ENCODE results near the gene SLC13A5. TPM values are rescaled to one million over a fixed set of nuclear protein-coding genes. Genes with fewer than 3 reads are reported as not detected.

Gene SLC13A5
- polyA plus RNA-seq, 1 of the 3 experiments (the other 2 are of a cell fraction): not detected

DNA sequence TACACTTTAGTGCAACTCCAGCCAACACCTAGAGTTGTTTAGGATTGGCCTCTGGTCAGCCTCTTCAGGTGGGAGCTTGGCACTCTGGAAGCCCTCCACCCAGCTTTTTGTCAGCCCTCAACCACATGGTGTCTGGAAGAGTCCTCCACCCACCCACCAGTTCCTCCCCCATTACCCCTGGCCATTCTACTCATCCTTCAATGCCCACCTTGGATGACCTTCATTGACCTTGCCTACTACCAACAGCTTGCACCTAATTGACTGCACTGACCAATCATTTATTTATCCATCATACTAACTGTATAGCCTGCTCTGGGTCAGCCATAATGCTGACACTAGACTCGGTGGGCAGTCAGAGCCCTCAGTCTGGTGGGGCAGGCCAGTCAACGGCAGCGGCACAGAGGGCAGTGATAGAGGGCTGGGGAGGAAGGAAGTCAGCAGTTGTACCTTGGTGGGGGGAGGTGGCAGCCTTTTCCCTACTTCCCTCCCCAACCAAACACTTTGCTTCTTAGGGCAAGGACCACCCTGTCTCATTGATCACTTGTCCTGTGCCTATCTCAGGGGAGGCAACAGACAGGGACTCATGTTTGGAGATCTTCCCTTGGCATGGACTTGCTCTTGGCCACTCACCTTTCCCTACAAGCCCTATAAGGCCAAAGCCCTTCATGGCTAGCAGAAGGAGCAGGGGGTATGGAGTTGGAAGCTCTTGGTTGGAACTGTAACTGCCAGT, 29.3 kb downstream of the SLC13A5 start:
- no peaks in the 10 kb centered on the region for H3K36me3 ChIP-seq (replicated peaks in 1 of 2; ENCODE audit: control insufficient read depth in 1 of 2, insufficient read depth in 2 of 2, low read length in 1 of 2)
- H3K79me2 ChIP-seq (ENCODE audit: insufficient read depth): no peaks in the 10 kb centered on the region
- H3K4me2 ChIP-seq: no peak overlapping the region
- no peak overlapping the region for H3K27ac ChIP-seq (ENCODE audit: low read depth in 2 of 2, low read length in 1 of 2)
- no peaks in the 10 kb centered on the region for H3K9me3 ChIP-seq
- no peak for DNase-seq
- CTCF ChIA-PET: interaction anchor here (0.5 to 2.6 kb wide), 3 partner anchors 17 to 18 kb away, joined by 3 to 9 read pairs (median 3); no protein-coding TSS in a partner anchor
- 21% methylated on average over 3 of the region's 3 CpGs for WGBS (ENCODE audit: low lambda C conversion rate)
- H3K4me3 ChIP-seq (ENCODE audit: low read depth in 2 of 2, low read length in 1 of 2): no peak overlapping the region
- peaks cover 82% of the 10 kb centered on the region for H3K27me3 ChIP-seq (ENCODE audit: insufficient read depth)
- no peaks in the 10 kb centered on the region for H3K9me2 ChIP-seq
- H3K9ac ChIP-seq: no peak overlapping the region
- TF ChIP-seq CHD2 (IDR thresholded peaks at IDR 0.05; ENCODE audit: low read length, partially characterized antibody) (no peak), EP300 (IDR thresholded peaks at IDR 0.05; ENCODE audit: borderline replicate concordance in 1 of 2, low read depth in 1 of 2, low read length in 1 of 2) (no peak), YY1 (IDR thresholded peaks at IDR 0.05; ENCODE audit: low read depth) (no peak), SIN3A (IDR thresholded peaks at IDR 0.05; ENCODE audit: borderline replicate concordance, low read depth, low read length) (no peak)
- TF ChIP-seq, protein P1, sequence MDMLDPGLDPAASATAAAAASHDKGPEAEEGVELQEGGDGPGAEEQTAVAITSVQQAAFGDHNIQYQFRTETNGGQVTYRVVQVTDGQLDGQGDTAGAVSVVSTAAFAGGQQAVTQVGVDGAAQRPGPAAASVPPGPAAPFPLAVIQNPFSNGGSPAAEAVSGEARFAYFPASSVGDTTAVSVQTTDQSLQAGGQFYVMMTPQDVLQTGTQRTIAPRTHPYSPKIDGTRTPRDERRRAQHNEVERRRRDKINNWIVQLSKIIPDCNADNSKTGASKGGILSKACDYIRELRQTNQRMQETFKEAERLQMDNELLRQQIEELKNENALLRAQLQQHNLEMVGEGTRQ (IDR thresholded peaks at IDR 0.05; ENCODE audit: borderline replicate concordance, low read depth, low read length): no peak
- TF ChIP-seq, protein P2, sequence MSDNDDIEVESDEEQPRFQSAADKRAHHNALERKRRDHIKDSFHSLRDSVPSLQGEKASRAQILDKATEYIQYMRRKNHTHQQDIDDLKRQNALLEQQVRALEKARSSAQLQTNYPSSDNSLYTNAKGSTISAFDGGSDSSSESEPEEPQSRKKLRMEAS (IDR thresholded peaks at IDR 0.05; ENCODE audit: low read depth): no peak
- no peaks in the 10 kb centered on the region for H4K20me1 ChIP-seq (ENCODE audit: insufficient read depth)
- POLR2A ChIA-PET: no interaction called here
- H3K4me1 ChIP-seq (ENCODE audit: control insufficient read depth in 1 of 2, insufficient read depth in 2 of 2, low read depth in 1 of 2, low read length in 1 of 2): no peaks in the 10 kb centered on the region
- no peaks in the 10 kb centered on the region for H3F3A ChIP-seq (replicated peaks; ENCODE audit: insufficient read depth)
- H2AFZ ChIP-seq (ENCODE audit: low read depth): no peak overlapping the region

DNA sequence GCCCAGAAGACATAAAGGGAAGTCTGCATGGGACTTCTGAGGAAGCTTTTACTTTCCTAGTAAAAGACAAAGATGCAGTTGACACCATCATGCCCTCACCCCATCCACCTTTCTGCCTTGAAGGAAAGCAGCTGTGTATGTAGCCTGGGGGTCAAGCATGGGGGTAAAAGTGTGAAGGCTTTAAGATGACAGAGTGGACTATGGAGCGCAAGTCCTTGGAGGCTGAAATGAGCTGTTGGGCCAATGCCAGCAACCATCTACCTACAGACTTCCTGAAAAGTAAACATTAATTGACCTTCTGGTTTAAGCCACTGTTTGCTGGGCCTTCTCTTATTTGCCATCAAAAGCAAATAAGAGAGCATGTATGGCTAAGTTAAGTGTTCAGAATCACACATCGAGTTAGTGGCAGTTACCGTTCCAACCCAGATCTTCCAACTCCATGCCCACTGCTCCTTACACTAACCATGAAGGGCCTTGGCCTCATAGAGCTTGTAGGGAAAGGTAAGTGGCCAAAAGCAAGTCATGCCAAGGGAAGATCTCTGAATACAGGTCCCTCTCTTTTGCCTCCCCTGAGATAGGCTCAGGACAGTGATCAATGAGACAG, 30.0 kb downstream of the SLC13A5 start:
- H3K27me3 ChIP-seq (ENCODE audit: insufficient read depth): peaks cover 84% of the 10 kb centered on the region
- CTCF ChIA-PET: interaction anchor here (0.8 to 2.6 kb wide), 3 partner anchors 17 to 160 kb away, joined by 3 to 9 read pairs (median 3); no protein-coding TSS in a partner anchor
- H3K4me3 ChIP-seq (ENCODE audit: low read depth in 2 of 2, low read length in 1 of 2): no peak overlapping the region
- H3K4me2 ChIP-seq: no peak overlapping the region
- TF ChIP-seq POLR2AphosphoS5 (IDR thresholded peaks at IDR 0.05; ENCODE audit: low read depth, low read length) (no peak), EP300 (IDR thresholded peaks at IDR 0.05; ENCODE audit: borderline replicate concordance in 1 of 2, low read depth in 1 of 2, low read length in 1 of 2) (no peak), MEF2A (IDR thresholded peaks at IDR 0.05; ENCODE audit: borderline replicate concordance, low read depth) (no peak), SMC3 (IDR thresholded peaks at IDR 0.05; ENCODE audit: low read depth, low read length) (no peak), FOXM1 (IDR thresholded peaks at IDR 0.05; ENCODE audit: low read depth) (no peak), EZH2phosphoT487 (IDR thresholded peaks at IDR 0.05; ENCODE audit: borderline replicate concordance, low read depth) (no peak), RAD21 (IDR thresholded peaks at IDR 0.05; ENCODE audit: low read length) (no peak), GATA2 (CRISPR knock-in tag; IDR thresholded peaks at IDR 0.05) (no peak), RFX5 (IDR thresholded peaks at IDR 0.05; ENCODE audit: low read length) (no peak), ELF1 (IDR thresholded peaks at IDR 0.05) (no peak), TAF1 (IDR thresholded peaks at IDR 0.05; ENCODE audit: borderline replicate concordance, low read depth, low read length) (no peak)
- TF ChIP-seq, protein P3, sequence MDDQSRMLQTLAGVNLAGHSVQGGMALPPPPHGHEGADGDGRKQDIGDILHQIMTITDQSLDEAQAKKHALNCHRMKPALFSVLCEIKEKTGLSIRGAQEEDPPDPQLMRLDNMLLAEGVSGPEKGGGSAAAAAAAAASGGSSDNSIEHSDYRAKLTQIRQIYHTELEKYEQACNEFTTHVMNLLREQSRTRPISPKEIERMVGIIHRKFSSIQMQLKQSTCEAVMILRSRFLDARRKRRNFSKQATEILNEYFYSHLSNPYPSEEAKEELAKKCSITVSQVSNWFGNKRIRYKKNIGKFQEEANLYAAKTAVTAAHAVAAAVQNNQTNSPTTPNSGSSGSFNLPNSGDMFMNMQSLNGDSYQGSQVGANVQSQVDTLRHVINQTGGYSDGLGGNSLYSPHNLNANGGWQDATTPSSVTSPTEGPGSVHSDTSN (IDR thresholded peaks at IDR 0.05): no peak
- TF ChIP-seq, protein P4, sequence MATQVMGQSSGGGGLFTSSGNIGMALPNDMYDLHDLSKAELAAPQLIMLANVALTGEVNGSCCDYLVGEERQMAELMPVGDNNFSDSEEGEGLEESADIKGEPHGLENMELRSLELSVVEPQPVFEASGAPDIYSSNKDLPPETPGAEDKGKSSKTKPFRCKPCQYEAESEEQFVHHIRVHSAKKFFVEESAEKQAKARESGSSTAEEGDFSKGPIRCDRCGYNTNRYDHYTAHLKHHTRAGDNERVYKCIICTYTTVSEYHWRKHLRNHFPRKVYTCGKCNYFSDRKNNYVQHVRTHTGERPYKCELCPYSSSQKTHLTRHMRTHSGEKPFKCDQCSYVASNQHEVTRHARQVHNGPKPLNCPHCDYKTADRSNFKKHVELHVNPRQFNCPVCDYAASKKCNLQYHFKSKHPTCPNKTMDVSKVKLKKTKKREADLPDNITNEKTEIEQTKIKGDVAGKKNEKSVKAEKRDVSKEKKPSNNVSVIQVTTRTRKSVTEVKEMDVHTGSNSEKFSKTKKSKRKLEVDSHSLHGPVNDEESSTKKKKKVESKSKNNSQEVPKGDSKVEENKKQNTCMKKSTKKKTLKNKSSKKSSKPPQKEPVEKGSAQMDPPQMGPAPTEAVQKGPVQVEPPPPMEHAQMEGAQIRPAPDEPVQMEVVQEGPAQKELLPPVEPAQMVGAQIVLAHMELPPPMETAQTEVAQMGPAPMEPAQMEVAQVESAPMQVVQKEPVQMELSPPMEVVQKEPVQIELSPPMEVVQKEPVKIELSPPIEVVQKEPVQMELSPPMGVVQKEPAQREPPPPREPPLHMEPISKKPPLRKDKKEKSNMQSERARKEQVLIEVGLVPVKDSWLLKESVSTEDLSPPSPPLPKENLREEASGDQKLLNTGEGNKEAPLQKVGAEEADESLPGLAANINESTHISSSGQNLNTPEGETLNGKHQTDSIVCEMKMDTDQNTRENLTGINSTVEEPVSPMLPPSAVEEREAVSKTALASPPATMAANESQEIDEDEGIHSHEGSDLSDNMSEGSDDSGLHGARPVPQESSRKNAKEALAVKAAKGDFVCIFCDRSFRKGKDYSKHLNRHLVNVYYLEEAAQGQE (IDR thresholded peaks at IDR 0.05; ENCODE audit: low read depth, low read length): no peak
- no peak for DNase-seq
- no peaks in the 10 kb centered on the region for H3K4me1 ChIP-seq (ENCODE audit: control insufficient read depth in 1 of 2, insufficient read depth in 2 of 2, low read depth in 1 of 2, low read length in 1 of 2)
- H3K9me3 ChIP-seq: no peaks in the 10 kb centered on the region
- no peaks in the 10 kb centered on the region for H3F3A ChIP-seq (replicated peaks; ENCODE audit: insufficient read depth)
- WGBS (ENCODE audit: low lambda C conversion rate): 55% methylated on average over 3 of the region's 3 CpGs
- H3K9ac ChIP-seq: no peak overlapping the region
- no peaks in the 10 kb centered on the region for H4K20me1 ChIP-seq (ENCODE audit: insufficient read depth)
- H2AFZ ChIP-seq (ENCODE audit: low read depth): no peak overlapping the region
- no peaks in the 10 kb centered on the region for H3K79me2 ChIP-seq (ENCODE audit: insufficient read depth)
- H3K9me2 ChIP-seq: no peaks in the 10 kb centered on the region
- no peaks in the 10 kb centered on the region for H3K36me3 ChIP-seq (replicated peaks in 1 of 2; ENCODE audit: control insufficient read depth in 1 of 2, insufficient read depth in 2 of 2, low read length in 1 of 2)
- no peak overlapping the region for H3K27ac ChIP-seq (ENCODE audit: low read depth in 2 of 2, low read length in 1 of 2)
- POLR2A ChIA-PET: no interaction called here

Data from SK-N-SH (cell line).